NCI-H345 (cell line): Measurements from ENCODE around the gene KRTAP9-9.
"Not testable (repeated sequence)": the region's sequence is repeated elsewhere in the genome, so short reads cannot be mapped to it uniquely, and the experiment has no call there.

Source experiments
- DNase-seq: peaks from one replicate; lab custom pipeline; 2025; lab: John Stamatoyannopoulos, UW

KRTAP9-9 gene

GRCh38 chr17:41265078-41265477 is 9.9 kb downstream of the KRTAP9-9 start, which contains the start of gene KRTAP9-6:
KRTAP9-6 (plus strand) TSS chr17:41265378; CDS start chr17:41265378, 0 bp downstream.
- no peak for DNase-seq

GRCh38 chr17:41267711-41268110 is 12.5 kb downstream of the KRTAP9-9 start:
- DNase-seq = no peak

GRCh38 chr17:41271323-41271722 is 16.1 kb downstream of the KRTAP9-9 start:
- DNase-seq = not testable (repeated sequence)

GRCh38 chr17:41271858-41272257 is 16.7 kb downstream of the KRTAP9-9 start:
- no peak for DNase-seq

GRCh38 chr17:41275648-41276190 is 20.5 kb downstream of the KRTAP9-9 start, which contains the start of gene KRTAP9-7:
KRTAP9-7 (plus strand) TSS chr17:41275698; CDS start chr17:41275698, 0 bp downstream.
- DNase-seq = not testable (repeated sequence)

GRCh38 chr17:41278176-41278955 is 23.2 kb downstream of the KRTAP9-9 start:
- no peak for DNase-seq

GRCh38 chr17:41284043-41284442 is 28.9 kb downstream of the KRTAP9-9 start:
- no peak for DNase-seq

- DNase-seq = no peak
These were observed 29.4 kb downstream of the KRTAP9-9 start for GRCh38 chr17:41284546-41284945.

GRCh38 chr17:41287050-41287449 is 31.9 kb downstream of the KRTAP9-9 start:
- DNase-seq = no peak

GRCh38 chr17:41294016-41294415 is 38.8 kb downstream of the KRTAP9-9 start:
- no peak for DNase-seq

- DNase-seq = no peak
These were observed 41.7 kb downstream of the KRTAP9-9 start for GRCh38 chr17:41296846-41297245.

- no peak for DNase-seq
These were observed 43.4 kb downstream of the KRTAP9-9 start for GRCh38 chr17:41298458-41299135.

GRCh38 chr17:41301204-41301790 is 46.1 kb downstream of the KRTAP9-9 start:
- DNase-seq = no peak

GRCh38 chr17:41301916-41302901 is 47.0 kb downstream of the KRTAP9-9 start, which contains the start of gene KRTAP29-1:
KRTAP29-1 (minus strand) TSS chr17:41302851; CDS start chr17:41302851, 0 bp downstream.
- no peak for DNase-seq

- no peak for DNase-seq
These were observed 47.8 kb downstream of the KRTAP9-9 start for GRCh38 chr17:41302981-41303380.

- DNase-seq = no peak
These were observed 48.9 kb downstream of the KRTAP9-9 start for GRCh38 chr17:41304091-41304490.
